ENCODE results near the gene SPDEF.

SPDEF gene

DNA sequence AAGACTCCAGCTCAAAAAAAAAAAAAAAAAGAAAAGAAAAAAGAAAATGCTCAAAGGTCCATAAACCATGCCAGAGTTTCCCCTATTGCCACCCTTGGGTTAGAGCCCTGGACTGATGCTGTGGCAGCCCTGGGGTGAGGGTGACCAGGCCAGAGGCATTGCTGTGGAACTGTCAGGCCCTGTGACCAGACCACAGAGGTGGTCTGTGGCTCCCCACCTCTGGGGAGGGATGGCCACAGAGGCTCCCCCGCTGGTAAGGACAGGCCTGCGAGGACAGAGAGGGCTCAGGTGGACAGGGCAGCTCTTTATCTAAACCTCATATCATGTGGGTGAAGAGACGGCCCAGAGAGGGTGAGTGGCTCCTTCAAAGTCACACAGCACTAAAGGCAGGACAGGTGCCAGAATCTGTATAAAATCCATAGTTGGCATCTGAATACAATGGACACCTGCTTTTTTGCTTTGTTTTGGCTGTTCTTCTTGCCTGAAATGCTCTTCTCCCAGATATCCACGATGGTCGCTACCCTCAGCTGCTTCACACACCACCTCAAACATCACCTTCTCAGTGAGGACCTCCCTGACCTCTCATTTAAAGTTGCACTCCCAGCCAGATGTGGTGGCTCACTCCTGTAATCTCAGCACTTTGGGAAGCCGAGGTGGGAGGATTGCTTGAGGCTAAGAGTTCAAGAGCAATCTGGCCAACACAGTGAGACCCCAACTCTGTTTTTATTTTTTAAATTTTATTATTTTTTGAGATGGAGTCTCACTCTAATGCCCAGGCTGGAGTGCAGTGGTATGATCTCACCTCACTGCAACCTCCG, 22.5 kb upstream of the SPDEF start:
- TF ChIP-seq, protein P1, sequence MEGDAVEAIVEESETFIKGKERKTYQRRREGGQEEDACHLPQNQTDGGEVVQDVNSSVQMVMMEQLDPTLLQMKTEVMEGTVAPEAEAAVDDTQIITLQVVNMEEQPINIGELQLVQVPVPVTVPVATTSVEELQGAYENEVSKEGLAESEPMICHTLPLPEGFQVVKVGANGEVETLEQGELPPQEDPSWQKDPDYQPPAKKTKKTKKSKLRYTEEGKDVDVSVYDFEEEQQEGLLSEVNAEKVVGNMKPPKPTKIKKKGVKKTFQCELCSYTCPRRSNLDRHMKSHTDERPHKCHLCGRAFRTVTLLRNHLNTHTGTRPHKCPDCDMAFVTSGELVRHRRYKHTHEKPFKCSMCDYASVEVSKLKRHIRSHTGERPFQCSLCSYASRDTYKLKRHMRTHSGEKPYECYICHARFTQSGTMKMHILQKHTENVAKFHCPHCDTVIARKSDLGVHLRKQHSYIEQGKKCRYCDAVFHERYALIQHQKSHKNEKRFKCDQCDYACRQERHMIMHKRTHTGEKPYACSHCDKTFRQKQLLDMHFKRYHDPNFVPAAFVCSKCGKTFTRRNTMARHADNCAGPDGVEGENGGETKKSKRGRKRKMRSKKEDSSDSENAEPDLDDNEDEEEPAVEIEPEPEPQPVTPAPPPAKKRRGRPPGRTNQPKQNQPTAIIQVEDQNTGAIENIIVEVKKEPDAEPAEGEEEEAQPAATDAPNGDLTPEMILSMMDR (IDR thresholded peaks at IDR 0.05; ENCODE audit: control extremely low read depth, extremely low read depth, low read depth, missing control alignments) = no peak
- CTCF ChIA-PET = no interaction called here
- POLR2A ChIA-PET = interaction anchor here (0.6 kb wide), 1 partner anchor 692 kb away, joined by 7 read pairs; no protein-coding TSS in a partner anchor
- DNase-seq (ENCODE audit: extremely low spot score) = no peak

GRCh38 chr6:34576286-34576955, 20.3 kb upstream of the SPDEF start:
- ChIA-PET CTCF (no interaction called here), POLR2A (no interaction called here)
- DNase-seq (ENCODE audit: extremely low spot score) = no peak
- TF ChIP-seq, protein P1 (IDR thresholded peaks at IDR 0.05; ENCODE audit: control extremely low read depth, extremely low read depth, low read depth, missing control alignments) = no peak

- ChIA-PET CTCF (no interaction called here), POLR2A (no interaction called here)
- TF ChIP-seq, protein P1 (IDR thresholded peaks at IDR 0.05; ENCODE audit: control extremely low read depth, extremely low read depth, low read depth, missing control alignments) = no peak
- no peak for DNase-seq (ENCODE audit: extremely low spot score)
Observed at GRCh38 chr6:34575326-34575725, 19.2 kb upstream of the SPDEF start.

DNA sequence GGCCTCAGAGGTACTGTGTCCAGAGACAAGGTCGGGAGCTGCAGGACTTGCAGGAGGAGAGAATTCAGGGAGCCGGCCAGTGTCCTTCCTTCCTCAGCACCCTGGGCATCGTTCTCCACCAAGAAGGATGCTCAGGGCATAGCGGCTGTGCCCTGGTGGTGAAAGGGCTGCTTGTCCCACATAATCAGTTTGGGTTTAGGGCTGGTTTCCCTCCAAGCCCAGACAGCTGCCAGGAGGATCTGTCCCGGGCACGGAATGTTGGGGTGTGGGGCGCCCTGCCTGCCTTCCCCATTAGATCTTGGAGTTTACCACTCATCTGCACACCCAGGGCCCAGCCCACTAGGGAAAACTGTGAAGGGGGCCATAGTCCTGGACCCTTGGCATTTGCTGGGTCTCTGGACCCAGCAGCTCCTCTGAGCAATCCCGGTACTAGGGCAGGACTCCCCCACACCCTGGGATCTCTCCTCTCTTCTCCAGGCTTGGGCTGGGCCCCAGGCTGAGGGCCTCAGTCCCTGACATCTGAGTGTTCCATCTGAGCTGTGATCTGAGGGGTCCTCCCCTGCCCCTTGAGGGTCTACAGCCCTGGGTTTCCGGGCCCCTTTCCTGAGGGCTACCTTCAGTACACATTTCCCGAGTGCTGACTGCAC, 18.6 kb upstream of the SPDEF start:
- TF ChIP-seq, protein P1 (IDR thresholded peaks at IDR 0.05; ENCODE audit: control extremely low read depth, extremely low read depth, low read depth, missing control alignments) = no peak

DNA sequence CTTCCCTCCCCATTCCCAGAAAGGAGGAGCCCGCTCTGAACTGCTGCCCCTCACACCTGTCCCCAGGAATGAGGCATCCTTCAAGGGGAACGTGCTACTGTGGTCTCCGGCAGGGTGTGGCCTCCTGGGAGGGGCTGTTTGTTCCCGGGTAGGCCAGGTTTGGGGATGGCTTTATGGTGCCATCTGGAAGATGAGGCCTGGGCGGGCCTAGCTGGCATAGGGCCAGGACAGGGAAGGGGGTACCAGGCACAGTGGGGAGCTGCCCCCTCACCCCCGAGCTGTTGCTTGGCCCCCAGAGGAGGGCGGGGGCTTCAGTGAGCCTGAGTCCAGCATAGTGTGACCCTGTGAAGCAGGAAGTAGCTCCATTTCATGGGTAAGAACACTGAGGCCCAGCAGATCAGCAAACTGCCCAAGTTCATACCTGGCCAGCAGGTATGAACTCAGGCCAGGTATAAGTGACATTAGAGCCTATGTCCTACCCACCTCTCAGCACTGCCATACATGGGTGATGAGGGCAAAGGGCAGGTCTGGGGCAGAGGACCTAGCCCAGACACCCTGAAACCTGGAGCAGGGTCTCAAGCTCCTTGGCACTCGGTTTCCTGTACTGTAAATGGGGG, 17.5 kb upstream of the SPDEF start:
- POLR2A ChIA-PET = no interaction called here
- CTCF ChIA-PET = interaction anchor here (0.9 to 1.6 kb wide), 2 partner anchors 17 to 37 kb away, joined by 3 to 4 read pairs; no protein-coding TSS in a partner anchor
- DNase-seq (ENCODE audit: extremely low spot score) = no peak
- TF ChIP-seq, protein P1 (IDR thresholded peaks at IDR 0.05; ENCODE audit: control extremely low read depth, extremely low read depth, low read depth, missing control alignments) = no peak

More for the DNA sequence above, 18.6 kb upstream of the SPDEF start:
- POLR2A ChIA-PET = no interaction called here
- DNase-seq (ENCODE audit: extremely low spot score) = no peak
- CTCF ChIA-PET = no interaction called here

- ChIA-PET POLR2A (no interaction called here), CTCF (interaction anchor here (1.6 kb wide), 1 partner anchor 38 kb away, joined by 4 read pairs; no protein-coding TSS in a partner anchor)
- TF ChIP-seq, protein P1 (IDR thresholded peaks at IDR 0.05; ENCODE audit: control extremely low read depth, extremely low read depth, low read depth, missing control alignments) = no peak
- DNase-seq (ENCODE audit: extremely low spot score) = no peak
Observed at GRCh38 chr6:34572585-34572984, 16.5 kb upstream of the SPDEF start.
